GM13976 (cell line): ENCODE data around the gene GNAZ.

ENCODE experiments used
- DNase-seq: peaks from one replicate; pipeline ENCODE4 v3.0.0; 2012; ENCODE audit warnings: low spot score
- CTCF ChIP-seq: IDR thresholded peaks from 2 replicates; pipeline ENCODE4 v1.5.1; 2012; ENCODE audit warnings: borderline replicate concordance, mild to moderate bottlenecking; ENCODE audit not compliant: insufficient read depth; ENCODE audit errors: extremely low read depth, missing control alignments, control extremely low read depth
- in situ Hi-C: fragments of 300-500 bp; cut with MboI; formaldehyde crosslinking; loops from one replicate; pipeline ENCODE4 v1.12.0; 2022; ENCODE audit warnings: low sequenced_read_pairs, mixed read lengths, inconsistent platforms; ENCODE audit not compliant: unreplicated experiment

The GNAZ gene

GRCh38 chr22:23065069-23065451 is 5.3 kb upstream of the GNAZ start:
- TF ChIP-seq CTCF: no peak
- no peak for DNase-seq
- in situ Hi-C loops: no loop called here

- in situ Hi-C loops: no loop called here
- no peak for TF ChIP-seq CTCF
- no peak for DNase-seq
These were observed 4.7 kb upstream of the GNAZ start for GRCh38 chr22:23065495-23066122.

- no peak for DNase-seq
- no peak for TF ChIP-seq CTCF
- in situ Hi-C loops: no loop called here
These were observed 3.9 kb upstream of the GNAZ start for GRCh38 chr22:23066200-23067022.

GRCh38 chr22:23067023-23067650 is 3.2 kb upstream of the GNAZ start:
- in situ Hi-C loops: no loop called here
- no peak for TF ChIP-seq CTCF
- DNase-seq: no peak

GRCh38 chr22:23067691-23068090 is 2.6 kb upstream of the GNAZ start:
- in situ Hi-C loops: no loop called here
- DNase-seq: no peak
- TF ChIP-seq CTCF: no peak

- TF ChIP-seq CTCF: no peak
- DNase-seq: no peak
- in situ Hi-C loops: no loop called here
These were observed 2.1 kb upstream of the GNAZ start for GRCh38 chr22:23068096-23068831.
